Liver (tissue), 9 donors: ENCODE measurements around the gene TLR9. TPM values are rescaled to one million over a fixed set of nuclear protein-coding genes. Genes with fewer than 3 reads are reported as not detected.

ENCODE experiments used
- DNase-seq: peaks from one replicate; pipeline ENCODE4 v3.0.0-alpha.2; 2017; ENCODE audit warnings: low spot score
- H3K27ac ChIP-seq, 2 donors: one replicate each; pipeline ENCODE4 v1.7.0; 2013; ENCODE audit warnings: inconsistent platforms in 2 of 2, low read length in 2 of 2, control low read depth in 1 of 2, low read depth in 1 of 2, mild to moderate bottlenecking in 1 of 2
- H3K27me3 ChIP-seq, 4 donors: one replicate each; pipeline versions ENCODE4 v1.6.1 to v1.7.0; 2013; ENCODE audit warnings: low read length in 3 of 4, inconsistent platforms in 1 of 4, mild to moderate bottlenecking in 1 of 4, moderate library complexity in 1 of 4; ENCODE audit not compliant: control insufficient read depth in 4 of 4, insufficient read depth in 4 of 4
- H3K36me3 ChIP-seq, 4 donors: one replicate each; pipeline versions ENCODE4 v1.6.1 to v1.7.0; 2013; ENCODE audit warnings: low read length in 3 of 4, mild to moderate bottlenecking in 3 of 4, low read depth in 1 of 4, moderate library complexity in 1 of 4; ENCODE audit not compliant: control insufficient read depth in 4 of 4, insufficient read depth in 3 of 4
- H3K4me1 ChIP-seq, 4 donors: one replicate each; pipeline versions ENCODE4 v1.6.1 to v1.7.0; 2013; ENCODE audit warnings: low read length in 3 of 4, mild to moderate bottlenecking in 3 of 4, moderate library complexity in 1 of 4; ENCODE audit not compliant: control insufficient read depth in 4 of 4, insufficient read depth in 4 of 4
- H3K4me3 ChIP-seq, 3 donors: one replicate each; pipeline versions ENCODE4 v1.6.1 to v1.7.0; 2013; ENCODE audit warnings: low read length in 3 of 3, control low read depth in 1 of 3, low read depth in 1 of 3, mild to moderate bottlenecking in 1 of 3
- H3K9ac ChIP-seq, 2 donors: one replicate each; pipeline ENCODE4 v1.7.0; 2013; ENCODE audit warnings: low read length in 2 of 2, mild to moderate bottlenecking in 2 of 2, moderate library complexity in 2 of 2, control low read depth in 1 of 2, low read depth in 1 of 2
- H3K9me3 ChIP-seq, 4 donors: one replicate each; pipeline versions ENCODE4 v1.6.1 to v1.7.0; 2013; ENCODE audit warnings: low read length in 3 of 4; ENCODE audit not compliant: control insufficient read depth in 4 of 4
- EGR1 ChIP-seq, 2 donors: IDR thresholded peaks; 2 replicates each; pipeline ENCODE4 v1.6.1; 2016 to 2018; ENCODE audit warnings: antibody characterized with exemption in 2 of 2, low read depth in 2 of 2
- FOXA1 ChIP-seq: IDR thresholded peaks from 2 replicates; pipeline ENCODE4 v1.6.1; 2016; ENCODE audit warnings: antibody characterized with exemption
- GABPA ChIP-seq, 2 donors: IDR thresholded peaks in 1 of 2; conservative IDR thresholded peaks in 1 of 2; 2 replicates each; pipeline ENCODE4 v1.6.1; 2016; ENCODE audit warnings: antibody characterized with exemption in 2 of 2, mild to moderate bottlenecking in 1 of 2, moderate library complexity in 1 of 2
- HNF4A ChIP-seq, 2 donors: conservative IDR thresholded peaks; 2 replicates each; pipeline ENCODE4 v1.6.1; 2016; ENCODE audit warnings: antibody characterized with exemption in 2 of 2, mild to moderate bottlenecking in 2 of 2
- HNF4G ChIP-seq: IDR thresholded peaks from 2 replicates; pipeline ENCODE4 v1.6.1; 2016; ENCODE audit warnings: antibody characterized with exemption
- NR2F2 ChIP-seq: IDR thresholded peaks from 2 replicates; pipeline ENCODE4 v1.6.1; 2016; ENCODE audit warnings: antibody characterized with exemption
- RXRA ChIP-seq, 2 donors: IDR thresholded peaks; 2 replicates each; pipeline ENCODE4 v1.6.1; 2017 to 2018; ENCODE audit warnings: antibody characterized with exemption in 2 of 2, mild to moderate bottlenecking in 1 of 2
- TAF1 ChIP-seq: conservative IDR thresholded peaks from 2 replicates; pipeline ENCODE4 v1.6.1; 2016; ENCODE audit warnings: antibody characterized with exemption, mild to moderate bottlenecking
- YY1 ChIP-seq: IDR thresholded peaks from 2 replicates; pipeline ENCODE4 v1.6.1; 2016; ENCODE audit warnings: antibody characterized with exemption, mild to moderate bottlenecking
- WGBS: extraction: QIAGEN DNeasy Blood & Tissue Kit; methylation state at CpG from one replicate; pipeline ENCODE4 v1.1.7; 2013; 5-methylcytosine and 5-hydroxymethylcytosine counted together
- polyA plus RNA-seq, 2 donors: library from polyadenylated mRNA; stranded (reverse) in 1 of 2; unstranded in 1 of 2; fragments of 200-250 nt in 1 of 2; fragments of >200 nt in 1 of 2; fragmentation: Nextera tagmentation in 1 of 2; extraction: Ambion mirVana in 1 of 2; gene quantifications; one replicate each; pipeline versions ENCODE4 v1.2.1 to v1.2.3, GENCODE V29; 2013 to 2015
- total RNA-seq, 2 donors: library from RNA; depleted of rRNA; stranded (reverse); fragments of >200 nt; gene quantifications; one replicate each; pipeline ENCODE4 v1.2.3, GENCODE V29; 2014
- TF ChIP-seq, protein P1 (sequence below): IDR thresholded peaks from 2 replicates; pipeline ENCODE4 v1.6.1; 2016; ENCODE audit warnings: antibody characterized with exemption
- TF ChIP-seq, protein P2 (sequence below): IDR thresholded peaks from 2 replicates; pipeline ENCODE4 v1.6.1; 2016; ENCODE audit warnings: antibody characterized with exemption
- TF ChIP-seq, protein P3 (sequence below): fragments of 150-350 bp; IDR thresholded peaks from 2 replicates; pipeline ENCODE4 v1.5.1; 2017; ENCODE audit warnings: improper control_type of control experiment, low read depth, low read length; ENCODE audit not compliant: missing input control
- donor health status: healthy.
- donor health status: healthy.
- donor health status: healthy.
- donor health status: healthy.
- donor health status: healthy.

The TLR9 gene
- total and polyA plus RNA-seq, 4 donors = 0.02 TPM; not detected in 3

GRCh38 chr3:52247409-52248164 lies 22.1 kb upstream of the TLR9 start (continued):
- TF ChIP-seq, protein P1, sequence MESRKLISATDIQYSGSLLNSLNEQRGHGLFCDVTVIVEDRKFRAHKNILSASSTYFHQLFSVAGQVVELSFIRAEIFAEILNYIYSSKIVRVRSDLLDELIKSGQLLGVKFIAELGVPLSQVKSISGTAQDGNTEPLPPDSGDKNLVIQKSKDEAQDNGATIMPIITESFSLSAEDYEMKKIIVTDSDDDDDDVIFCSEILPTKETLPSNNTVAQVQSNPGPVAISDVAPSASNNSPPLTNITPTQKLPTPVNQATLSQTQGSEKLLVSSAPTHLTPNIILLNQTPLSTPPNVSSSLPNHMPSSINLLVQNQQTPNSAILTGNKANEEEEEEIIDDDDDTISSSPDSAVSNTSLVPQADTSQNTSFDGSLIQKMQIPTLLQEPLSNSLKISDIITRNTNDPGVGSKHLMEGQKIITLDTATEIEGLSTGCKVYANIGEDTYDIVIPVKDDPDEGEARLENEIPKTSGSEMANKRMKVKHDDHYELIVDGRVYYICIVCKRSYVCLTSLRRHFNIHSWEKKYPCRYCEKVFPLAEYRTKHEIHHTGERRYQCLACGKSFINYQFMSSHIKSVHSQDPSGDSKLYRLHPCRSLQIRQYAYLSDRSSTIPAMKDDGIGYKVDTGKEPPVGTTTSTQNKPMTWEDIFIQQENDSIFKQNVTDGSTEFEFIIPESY = no peak
- TF ChIP-seq YY1 = no peak
- no peak for TF ChIP-seq TAF1
- no peak for TF ChIP-seq HNF4G
- no peak for TF ChIP-seq FOXA1

DNA sequence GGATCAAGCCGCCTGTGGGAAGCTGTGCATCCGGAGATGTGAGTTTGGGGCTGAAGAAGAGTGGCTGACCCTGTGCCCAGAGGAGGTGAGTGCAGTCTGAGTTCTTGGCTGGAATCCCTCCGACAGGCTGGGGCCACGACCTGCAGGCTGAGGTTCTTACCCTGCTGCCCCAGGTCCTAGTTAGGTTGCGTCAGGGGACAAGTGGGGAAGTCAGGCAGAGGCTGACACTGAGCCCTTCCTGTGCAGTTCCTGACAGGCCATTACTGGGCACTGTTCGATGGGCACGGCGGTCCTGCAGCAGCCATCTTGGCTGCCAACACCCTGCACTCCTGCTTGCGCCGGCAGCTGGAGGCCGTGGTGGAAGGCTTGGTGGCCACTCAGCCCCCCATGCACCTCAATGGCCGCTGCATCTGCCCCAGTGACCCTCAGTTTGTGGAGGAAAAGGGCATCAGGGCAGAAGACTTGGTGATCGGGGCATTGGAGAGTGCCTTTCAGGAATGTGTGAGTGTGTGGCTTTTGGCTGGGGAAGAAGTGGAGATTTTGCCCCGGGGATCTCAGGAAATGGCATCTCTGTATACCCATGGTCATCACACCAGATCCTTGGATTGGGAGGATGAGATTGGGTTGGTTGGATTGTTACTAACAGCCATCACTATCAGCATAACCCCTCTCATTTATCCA lies 21.4 kb upstream of the TLR9 start:
- peak overlapping the region; percentile 61 to 76 for H3K27ac ChIP-seq
- H3K9ac ChIP-seq = no peak overlapping the region
- peaks cover 3 to 23% (median 14%) of the 10 kb centered on the region in 4 donors for H3K4me1 ChIP-seq
- H3K27me3 ChIP-seq = no peaks in the 10 kb centered on the region
- 61% methylated on average over 14 of the region's 14 CpGs for WGBS
- TF ChIP-seq EGR1 (IDR thresholded peaks at IDR 0.05; ENCODE audit: low read depth in 2 of 2) (no peak), RXRA (IDR thresholded peaks at IDR 0.05) (peak; percentile 67 to 77), YY1 (peak; percentile 53), HNF4A (conservative IDR thresholded peaks at IDR 0.05) (peak; percentile 65 to 79), NR2F2 (peak; percentile 42)
- TF ChIP-seq, protein P2, sequence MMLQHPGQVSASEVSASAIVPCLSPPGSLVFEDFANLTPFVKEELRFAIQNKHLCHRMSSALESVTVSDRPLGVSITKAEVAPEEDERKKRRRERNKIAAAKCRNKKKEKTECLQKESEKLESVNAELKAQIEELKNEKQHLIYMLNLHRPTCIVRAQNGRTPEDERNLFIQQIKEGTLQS = no peak
- DNase-seq = no peak
- no peaks in the 10 kb centered on the region for H3K9me3 ChIP-seq
- peaks cover 0 to 13% (median 4%) of the 10 kb centered on the region in 4 donors for H3K36me3 ChIP-seq
- no peak overlapping the region for H3K4me3 ChIP-seq

GRCh38 chr3:52246264-52246620 lies 20.8 kb upstream of the TLR9 start:
- Histone ChIP-seq H3K9ac (no peak overlapping the region), H3K4me1 (peaks cover 3 to 23% (median 14%) of the 10 kb centered on the region in 4 donors), H3K27me3 (no peaks in the 10 kb centered on the region), H3K27ac (peak overlapping the region; percentile 61 to 76), H3K9me3 (no peaks in the 10 kb centered on the region), H3K4me3 (peak overlapping the region in 2 of 3 donors; percentile 39 to 67), H3K36me3 (peaks cover 0 to 9% (median 3%) of the 10 kb centered on the region in 4 donors)
- TF ChIP-seq, protein P1 = no peak
- TF ChIP-seq HNF4A (conservative IDR thresholded peaks at IDR 0.05) (no peak), GABPA (IDR thresholded peaks at IDR 0.05 in 1 of 2, conservative IDR thresholded peaks at IDR 0.05 in 1 of 2) (no peak)
- TF ChIP-seq, protein P3, sequence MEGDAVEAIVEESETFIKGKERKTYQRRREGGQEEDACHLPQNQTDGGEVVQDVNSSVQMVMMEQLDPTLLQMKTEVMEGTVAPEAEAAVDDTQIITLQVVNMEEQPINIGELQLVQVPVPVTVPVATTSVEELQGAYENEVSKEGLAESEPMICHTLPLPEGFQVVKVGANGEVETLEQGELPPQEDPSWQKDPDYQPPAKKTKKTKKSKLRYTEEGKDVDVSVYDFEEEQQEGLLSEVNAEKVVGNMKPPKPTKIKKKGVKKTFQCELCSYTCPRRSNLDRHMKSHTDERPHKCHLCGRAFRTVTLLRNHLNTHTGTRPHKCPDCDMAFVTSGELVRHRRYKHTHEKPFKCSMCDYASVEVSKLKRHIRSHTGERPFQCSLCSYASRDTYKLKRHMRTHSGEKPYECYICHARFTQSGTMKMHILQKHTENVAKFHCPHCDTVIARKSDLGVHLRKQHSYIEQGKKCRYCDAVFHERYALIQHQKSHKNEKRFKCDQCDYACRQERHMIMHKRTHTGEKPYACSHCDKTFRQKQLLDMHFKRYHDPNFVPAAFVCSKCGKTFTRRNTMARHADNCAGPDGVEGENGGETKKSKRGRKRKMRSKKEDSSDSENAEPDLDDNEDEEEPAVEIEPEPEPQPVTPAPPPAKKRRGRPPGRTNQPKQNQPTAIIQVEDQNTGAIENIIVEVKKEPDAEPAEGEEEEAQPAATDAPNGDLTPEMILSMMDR = no peak
- TF ChIP-seq, protein P2 = no peak
- 50% methylated on average over 8 of the region's 8 CpGs for WGBS
- no peak for DNase-seq
